Smooth muscle cell (in vitro differentiated cells): ENCODE measurements around the gene MGAT5B. TPM values are rescaled to one million over a fixed set of nuclear protein-coding genes. Genes with fewer than 3 reads are reported as not detected.

ENCODE experiments used
- DNase-seq: peaks from one replicate; lab custom pipeline; 2025; ENCODE audit not compliant: unreplicated experiment; lab: John Stamatoyannopoulos, UW
- H2AFZ ChIP-seq: fragments of 200-600 bp; sonication (generic); 2 replicates; pipeline ENCODE4 v1.6.0; 2016; ENCODE audit warnings: antibody characterized with exemption, low read depth, mild to moderate bottlenecking
- H3F3A ChIP-seq: fragments of 200-600 bp; sonication (generic); 2 replicates; pipeline ENCODE4 v1.6.0; 2017; ENCODE audit warnings: antibody characterized with exemption, low read depth
- H3K27ac ChIP-seq: fragments of 200-600 bp; sonication (generic); 2 replicates; pipeline ENCODE4 v1.5.1; 2016; ENCODE audit warnings: low read depth, mild to moderate bottlenecking
- H3K27me3 ChIP-seq: fragments of 200-600 bp; sonication (generic); 2 replicates; pipeline ENCODE4 v1.6.1; 2016; ENCODE audit warnings: low read depth, mild to moderate bottlenecking
- H3K36me3 ChIP-seq: fragments of 200-600 bp; sonication (generic); 2 replicates; pipeline ENCODE4 v1.5.1; 2016; ENCODE audit warnings: low read depth
- H3K4me1 ChIP-seq: fragments of 200-600 bp; sonication (generic); 2 replicates; pipeline ENCODE4 v1.5.1; 2016; ENCODE audit warnings: low read depth
- H3K4me2 ChIP-seq: fragments of 200-600 bp; sonication (generic); 2 replicates; pipeline ENCODE4 v1.6.0; 2016; ENCODE audit warnings: mild to moderate bottlenecking
- H3K4me3 ChIP-seq: fragments of 200-600 bp; sonication (generic); 2 replicates; pipeline ENCODE4 v1.5.1; 2016; ENCODE audit warnings: mild to moderate bottlenecking
- H3K79me2 ChIP-seq: fragments of 200-600 bp; sonication (generic); 2 replicates; pipeline ENCODE4 v1.6.0; 2016; ENCODE audit warnings: low read depth, mild to moderate bottlenecking
- H3K9ac ChIP-seq: fragments of 200-600 bp; sonication (generic); 2 replicates; pipeline ENCODE4 v1.6.0; 2016; ENCODE audit warnings: low read depth
- H3K9me3 ChIP-seq: fragments of 200-600 bp; sonication (generic); replicated peaks from 2 replicates; pipeline ENCODE4 v1.5.1; 2016; ENCODE audit warnings: low read depth
- H4K20me1 ChIP-seq: fragments of 200-600 bp; sonication (generic); 2 replicates; pipeline ENCODE4 v1.6.0; 2016; ENCODE audit warnings: low read depth
- WGBS: methylation state at CpG from one replicate; pipeline ENCODE4 v1.1.7; 2016; ENCODE audit warnings: low lambda C conversion rate; 5-methylcytosine and 5-hydroxymethylcytosine counted together
- polyA plus RNA-seq: library from polyadenylated mRNA; unstranded; fragments of >200 nt; fragmentation: Nextera tagmentation; extraction: Ambion mirVana; gene quantifications from 2 replicates; pipeline ENCODE4 v1.2.1, GENCODE V29; 2016
- total RNA-seq: library from RNA; depleted of rRNA; stranded (reverse); fragments of >200 nt; gene quantifications from 2 replicates; pipeline ENCODE4 v1.2.3, GENCODE V29; 2014
- TF ChIP-seq, protein P1 (sequence below): fragments of 200-600 bp; sonication (generic); IDR thresholded peaks from 2 replicates; pipeline ENCODE4 v1.5.1; 2017; ENCODE audit warnings: borderline replicate concordance, mild to moderate bottlenecking, antibody characterized with exemption; ENCODE audit not compliant: insufficient read depth, poor library complexity, severe bottlenecking

MGAT5B gene
- total and polyA plus RNA-seq, 2 experiments from 2014 or later: 0.78 to 7.6 TPM

DNA sequence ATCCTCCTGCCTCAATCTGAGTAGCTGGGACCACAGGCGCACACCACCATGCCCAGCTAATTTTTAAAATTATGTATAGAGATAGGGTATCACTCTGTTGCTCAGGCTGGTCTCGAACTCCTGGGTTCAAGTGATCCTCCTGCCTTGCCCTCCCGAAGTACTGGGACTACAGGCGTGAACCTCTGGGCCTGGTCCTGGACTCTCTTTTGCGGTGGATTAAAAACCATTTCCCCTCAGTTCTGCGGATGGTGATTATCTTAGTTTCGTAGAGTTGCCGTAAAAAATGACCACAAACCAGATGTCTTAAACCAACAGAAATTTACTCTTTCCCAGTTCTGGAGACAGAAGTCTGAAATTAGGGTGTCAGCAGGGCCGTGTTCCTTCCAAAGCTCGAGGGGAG lies 28.8 kb downstream of the MGAT5B start:
- no peaks in the 10 kb centered on the region for H3K79me2 ChIP-seq
- no peak overlapping the region for H3K4me2 ChIP-seq
- no peak overlapping the region for H2AFZ ChIP-seq
- H3F3A ChIP-seq: no peaks in the 10 kb centered on the region
- H4K20me1 ChIP-seq: no peaks in the 10 kb centered on the region
- no peak overlapping the region for H3K9ac ChIP-seq
- TF ChIP-seq, protein P1, sequence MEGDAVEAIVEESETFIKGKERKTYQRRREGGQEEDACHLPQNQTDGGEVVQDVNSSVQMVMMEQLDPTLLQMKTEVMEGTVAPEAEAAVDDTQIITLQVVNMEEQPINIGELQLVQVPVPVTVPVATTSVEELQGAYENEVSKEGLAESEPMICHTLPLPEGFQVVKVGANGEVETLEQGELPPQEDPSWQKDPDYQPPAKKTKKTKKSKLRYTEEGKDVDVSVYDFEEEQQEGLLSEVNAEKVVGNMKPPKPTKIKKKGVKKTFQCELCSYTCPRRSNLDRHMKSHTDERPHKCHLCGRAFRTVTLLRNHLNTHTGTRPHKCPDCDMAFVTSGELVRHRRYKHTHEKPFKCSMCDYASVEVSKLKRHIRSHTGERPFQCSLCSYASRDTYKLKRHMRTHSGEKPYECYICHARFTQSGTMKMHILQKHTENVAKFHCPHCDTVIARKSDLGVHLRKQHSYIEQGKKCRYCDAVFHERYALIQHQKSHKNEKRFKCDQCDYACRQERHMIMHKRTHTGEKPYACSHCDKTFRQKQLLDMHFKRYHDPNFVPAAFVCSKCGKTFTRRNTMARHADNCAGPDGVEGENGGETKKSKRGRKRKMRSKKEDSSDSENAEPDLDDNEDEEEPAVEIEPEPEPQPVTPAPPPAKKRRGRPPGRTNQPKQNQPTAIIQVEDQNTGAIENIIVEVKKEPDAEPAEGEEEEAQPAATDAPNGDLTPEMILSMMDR: no peak
- H3K27ac ChIP-seq: no peak overlapping the region
- H3K36me3 ChIP-seq: no peaks in the 10 kb centered on the region
- 80% methylated on average over 10 of the region's 10 CpGs for WGBS
- DNase-seq: no peak
- no peaks in the 10 kb centered on the region for H3K9me3 ChIP-seq
- no peaks in the 10 kb centered on the region for H3K27me3 ChIP-seq
- H3K4me3 ChIP-seq: no peak overlapping the region
- no peaks in the 10 kb centered on the region for H3K4me1 ChIP-seq

DNA sequence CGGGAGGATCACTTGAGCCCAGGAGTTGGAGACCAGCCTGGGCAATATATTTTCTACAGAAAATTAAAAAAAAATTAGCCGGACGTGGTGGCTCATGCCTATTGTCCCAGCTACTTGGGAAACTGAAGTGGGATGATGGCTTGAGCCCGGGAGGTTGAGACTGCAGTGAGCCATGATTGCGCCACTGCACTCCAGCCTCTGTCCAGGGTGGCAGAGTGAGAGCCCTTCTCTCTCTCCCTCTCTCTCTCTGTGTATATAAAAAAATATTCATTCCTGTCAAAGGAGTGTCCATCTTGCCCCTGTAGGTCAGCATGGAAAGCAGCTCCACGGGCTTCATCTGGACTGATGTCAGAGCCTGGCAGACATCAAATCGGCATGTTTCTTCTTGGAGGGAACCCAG lies 31.2 kb downstream of the MGAT5B start:
- Histone ChIP-seq H4K20me1 (no peaks in the 10 kb centered on the region), H3K9ac (no peak overlapping the region), H3K4me3 (no peak overlapping the region), H3K36me3 (no peaks in the 10 kb centered on the region), H3K4me1 (no peaks in the 10 kb centered on the region), H3K79me2 (no peaks in the 10 kb centered on the region), H3F3A (no peaks in the 10 kb centered on the region), H3K27ac (no peak overlapping the region), H3K9me3 (no peaks in the 10 kb centered on the region), H2AFZ (no peak overlapping the region), H3K4me2 (no peak overlapping the region), H3K27me3 (no peaks in the 10 kb centered on the region)
- DNase-seq: no peak
- TF ChIP-seq, protein P1: no peak
- 95% methylated on average over 7 of the region's 7 CpGs for WGBS

DNA sequence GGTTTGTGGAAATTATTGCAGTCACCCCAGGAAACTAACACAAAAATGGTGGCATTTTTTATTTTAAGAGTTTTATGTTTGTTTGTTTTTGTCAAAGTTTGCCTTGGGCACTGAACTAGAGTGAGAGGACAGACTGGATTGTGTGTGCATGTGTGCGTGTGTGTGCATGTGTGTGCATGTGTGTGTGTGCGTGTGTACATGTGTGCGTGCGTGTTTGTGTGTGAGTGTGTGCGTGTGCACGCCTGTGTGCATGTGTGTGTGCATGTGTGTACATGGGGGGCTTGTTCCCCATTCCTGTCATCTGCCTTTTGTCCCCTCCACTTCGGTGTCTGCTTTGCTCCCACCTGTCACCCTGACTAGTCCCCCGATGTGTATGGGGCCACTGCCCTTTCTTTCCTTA lies 32.5 kb downstream of the MGAT5B start:
- Histone ChIP-seq H3K4me2 (no peak overlapping the region), H4K20me1 (no peaks in the 10 kb centered on the region), H3F3A (no peaks in the 10 kb centered on the region), H2AFZ (no peak overlapping the region), H3K79me2 (no peaks in the 10 kb centered on the region), H3K9ac (no peak overlapping the region), H3K36me3 (no peaks in the 10 kb centered on the region), H3K4me1 (no peaks in the 10 kb centered on the region), H3K27ac (no peak overlapping the region), H3K9me3 (no peaks in the 10 kb centered on the region), H3K4me3 (no peak overlapping the region), H3K27me3 (no peaks in the 10 kb centered on the region)
- DNase-seq: no peak
- WGBS: 96% methylated on average over 8 of the region's 8 CpGs
- TF ChIP-seq, protein P1: no peak

DNA sequence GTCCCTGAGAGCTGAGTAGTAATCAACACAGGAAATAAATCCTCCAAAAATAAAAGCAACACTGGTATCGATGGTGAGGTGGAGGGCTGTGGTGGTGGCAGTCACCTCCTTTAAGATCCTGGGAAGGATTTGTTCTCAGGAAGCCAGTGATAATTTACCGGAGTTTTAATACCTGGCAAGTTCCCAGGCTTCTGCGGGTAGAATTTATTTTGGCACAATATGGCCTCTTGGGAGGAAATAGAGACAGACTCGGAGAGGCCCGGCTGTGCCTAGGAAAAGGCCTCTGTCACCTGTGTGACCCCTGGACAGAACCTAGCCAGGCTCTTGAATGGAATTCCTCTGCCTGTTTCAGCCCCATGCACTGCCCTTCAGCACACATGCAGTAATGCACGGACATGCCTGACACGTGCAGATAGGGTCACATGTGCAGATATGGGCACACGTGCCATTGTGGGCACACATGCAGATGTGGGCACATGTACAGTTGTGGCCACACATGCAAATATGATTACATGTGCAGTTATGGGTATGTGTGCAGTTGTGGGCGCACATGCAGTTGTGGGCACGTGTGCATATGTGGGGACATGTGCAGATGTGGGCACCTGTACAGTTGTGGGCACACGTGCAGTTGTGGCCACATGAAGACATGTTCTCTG lies 33.5 kb downstream of the MGAT5B start:
- WGBS: 88% methylated on average over 11 of the region's 11 CpGs
- no peaks in the 10 kb centered on the region for H3K27me3 ChIP-seq
- H3F3A ChIP-seq: no peaks in the 10 kb centered on the region
- no peak overlapping the region for H3K27ac ChIP-seq
- no peaks in the 10 kb centered on the region for H3K79me2 ChIP-seq
- H3K4me2 ChIP-seq: no peak overlapping the region
- TF ChIP-seq, protein P1: no peak
- no peak overlapping the region for H3K4me3 ChIP-seq
- no peak overlapping the region for H3K9ac ChIP-seq
- no peaks in the 10 kb centered on the region for H3K9me3 ChIP-seq
- H4K20me1 ChIP-seq: no peaks in the 10 kb centered on the region
- H3K36me3 ChIP-seq: no peaks in the 10 kb centered on the region
- no peak for DNase-seq
- no peaks in the 10 kb centered on the region for H3K4me1 ChIP-seq
- no peak overlapping the region for H2AFZ ChIP-seq
